Measurements from ENCODE around the gene NFXL1. TPM values are rescaled to one million over a fixed set of nuclear protein-coding genes. Genes with fewer than 3 reads are reported as not detected.

The NFXL1 gene
- total RNA-seq, 1 experiment from 2014 or later, result 22.5 TPM

GRCh38 chr4:47804598-47804997 is 109.8 kb downstream of the NFXL1 start:
- peaks cover 2% of the 10 kb centered on the region for H3K27me3 Mint-ChIP-seq (ENCODE audit: insufficient read depth, unreplicated experiment)
- H3K4me3 Mint-ChIP-seq (ENCODE audit: unreplicated experiment), result no peak overlapping the region
- H3K9me3 Mint-ChIP-seq (ENCODE audit: unreplicated experiment), result no peaks in the 10 kb centered on the region
- DNase-seq, result no peak
- no peaks in the 10 kb centered on the region for H3K9me3 ChIP-seq
- intact Hi-C loops (cut with micrococcal nuclease; ENCODE audit: unreplicated experiment), result no loop called here
- POLR2A ChIA-PET, result no interaction called here
- no peaks in the 10 kb centered on the region for H3K4me1 Mint-ChIP-seq (ENCODE audit: low read depth, unreplicated experiment)
- CTCF ChIA-PET, result no interaction called here
- no peaks in the 10 kb centered on the region for H3K36me3 ChIP-seq (ENCODE audit: control insufficient read depth, insufficient read depth, low read length)
- no peaks in the 10 kb centered on the region for H3K4me1 ChIP-seq
- no peaks in the 10 kb centered on the region for H3K27me3 ChIP-seq (replicated peaks; ENCODE audit: control insufficient read depth, insufficient read depth, low read length)
- no TSS peak for BruUV-seq (replicated peaks)
- H3K4me3 ChIP-seq (ENCODE audit: low read depth, low read length), result no peak overlapping the region
- H3K27ac Mint-ChIP-seq (ENCODE audit: unreplicated experiment), result no peak overlapping the region
- no peaks in the 10 kb centered on the region for H3K36me3 Mint-ChIP-seq (ENCODE audit: insufficient read depth, unreplicated experiment)
- TF ChIP-seq CTCF (IDR thresholded peaks at IDR 0.05; ENCODE audit: insufficient read depth in 1 of 2, low read depth in 1 of 2, low read length in 1 of 2, severe bottlenecking in 1 of 2, unreplicated experiment in 1 of 2), result no peak

DNA sequence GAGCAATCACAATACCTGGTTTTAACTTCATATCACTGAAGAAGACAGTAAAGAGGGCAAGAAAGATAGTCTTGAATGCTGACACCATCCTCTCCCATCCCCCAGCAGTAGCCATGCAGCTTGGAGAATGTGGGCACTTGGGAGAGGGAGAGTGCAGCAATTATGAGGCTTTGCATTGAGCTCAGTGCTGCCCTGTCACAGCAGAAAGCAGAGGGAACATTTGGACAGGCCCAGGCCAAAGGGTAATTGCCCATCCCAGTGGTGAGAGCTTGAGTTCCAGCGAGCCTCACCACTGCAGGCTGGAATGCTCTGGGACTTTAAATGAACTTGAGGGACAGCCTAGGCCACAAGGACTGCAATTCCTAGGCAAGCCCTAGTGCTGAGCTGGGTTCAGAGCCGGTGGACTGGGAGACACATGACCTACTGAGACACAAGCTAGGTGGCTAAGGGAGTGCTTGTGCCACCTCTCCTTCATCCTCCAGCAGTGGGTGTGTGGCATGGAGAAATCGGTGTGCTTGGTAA is 112.8 kb downstream of the NFXL1 start:
- BruUV-seq (replicated peaks), result no TSS peak
- CTCF ChIA-PET, result no interaction called here
- Histone ChIP-seq H3K4me3 (ENCODE audit: low read depth, low read length) (no peak overlapping the region), H3K36me3 (ENCODE audit: control insufficient read depth, insufficient read depth, low read length) (no peaks in the 10 kb centered on the region), H3K4me1 (no peaks in the 10 kb centered on the region), H3K9me3 (no peaks in the 10 kb centered on the region), H3K27me3 (replicated peaks; ENCODE audit: control insufficient read depth, insufficient read depth, low read length) (no peaks in the 10 kb centered on the region)
- POLR2A ChIA-PET, result no interaction called here
- intact Hi-C loops (cut with micrococcal nuclease; ENCODE audit: unreplicated experiment), result no loop called here
- Mint-ChIP-seq H3K36me3 (ENCODE audit: insufficient read depth, unreplicated experiment) (no peaks in the 10 kb centered on the region), H3K27ac (ENCODE audit: unreplicated experiment) (no peak overlapping the region), H3K4me3 (ENCODE audit: unreplicated experiment) (no peak overlapping the region), H3K4me1 (ENCODE audit: low read depth, unreplicated experiment) (no peaks in the 10 kb centered on the region), H3K27me3 (ENCODE audit: insufficient read depth, unreplicated experiment) (no peaks in the 10 kb centered on the region), H3K9me3 (ENCODE audit: unreplicated experiment) (no peaks in the 10 kb centered on the region)
- no peak for TF ChIP-seq CTCF (IDR thresholded peaks at IDR 0.05; ENCODE audit: insufficient read depth in 1 of 2, low read depth in 1 of 2, low read length in 1 of 2, severe bottlenecking in 1 of 2, unreplicated experiment in 1 of 2)
- no peak for DNase-seq

GRCh38 chr4:47798165-47798564 is 116.2 kb downstream of the NFXL1 start:
- ChIA-PET POLR2A (no interaction called here), CTCF (interaction anchor here (1.0 kb wide), 1 partner anchor 39 kb away, joined by 4 read pairs; no protein-coding TSS in a partner anchor)
- no peak overlapping the region for H3K27ac Mint-ChIP-seq (ENCODE audit: unreplicated experiment)
- H3K4me3 Mint-ChIP-seq (ENCODE audit: unreplicated experiment), result no peak overlapping the region
- H3K4me3 ChIP-seq (ENCODE audit: low read depth, low read length), result no peak overlapping the region
- peak in 1 of 2 experiments; percentile 5 for DNase-seq
- no peaks in the 10 kb centered on the region for H3K9me3 Mint-ChIP-seq (ENCODE audit: unreplicated experiment)
- no peaks in the 10 kb centered on the region for H3K4me1 ChIP-seq
- no peak for TF ChIP-seq CTCF (IDR thresholded peaks at IDR 0.05; ENCODE audit: insufficient read depth in 1 of 2, low read depth in 1 of 2, low read length in 1 of 2, severe bottlenecking in 1 of 2, unreplicated experiment in 1 of 2)
- no TSS peak for BruUV-seq (replicated peaks)
- no peaks in the 10 kb centered on the region for H3K27me3 ChIP-seq (replicated peaks; ENCODE audit: control insufficient read depth, insufficient read depth, low read length)
- H3K27me3 Mint-ChIP-seq (ENCODE audit: insufficient read depth, unreplicated experiment), result peaks cover 9% of the 10 kb centered on the region
- H3K9me3 ChIP-seq, result no peaks in the 10 kb centered on the region; the same call in 1 of the 2 replicates
- no peaks in the 10 kb centered on the region for H3K36me3 Mint-ChIP-seq (ENCODE audit: insufficient read depth, unreplicated experiment)
- intact Hi-C loops (cut with micrococcal nuclease; ENCODE audit: unreplicated experiment), result no loop called here
- H3K4me1 Mint-ChIP-seq (ENCODE audit: low read depth, unreplicated experiment), result no peaks in the 10 kb centered on the region
- no peaks in the 10 kb centered on the region for H3K36me3 ChIP-seq (ENCODE audit: control insufficient read depth, insufficient read depth, low read length)

Other genes starting within 250 kb of the NFXL1 start
- 0.27 and 0.46 TPM in 2 replicates for gene CORIN, start 76.5 kb downstream of the NFXL1 start, total RNA-seq (2022)
- 1.5 and 1.8 TPM in 2 replicates for gene CNGA1, start 102.1 kb upstream of the NFXL1 start, total RNA-seq (2022)
- 17.0 and 18.1 TPM in 2 replicates for gene NIPAL1, start 102.2 kb upstream of the NFXL1 start, total RNA-seq (2022)
- 0.63 and 1.7 TPM in 2 replicates for gene TXK, start 219.7 kb upstream of the NFXL1 start, total RNA-seq (2022)

Data from Caco-2 (cell line).